Nucleus accumbens (tissue), 56 donors: ENCODE measurements around the gene CHD6.

ENCODE experiments used
- DNase-seq, 56 donors: peaks; one replicate each; lab custom pipeline; 2025; lab: John Stamatoyannopoulos, UW

The CHD6 gene

GRCh38 chr20:41358717-41359116 is 259.5 kb downstream of the CHD6 start:
- DNase-seq: no peak

GRCh38 chr20:41358230-41358629 is 259.9 kb downstream of the CHD6 start:
- DNase-seq: no peak

GRCh38 chr20:41357424-41358163 is 260.6 kb downstream of the CHD6 start:
- no peak for DNase-seq

- no peak for DNase-seq
Measured at GRCh38 chr20:41356951-41357350, 261.2 kb downstream of the CHD6 start.

GRCh38 chr20:41355598-41356203 is 262.5 kb downstream of the CHD6 start:
- no peak for DNase-seq

GRCh38 chr20:41355192-41355591 is 263.0 kb downstream of the CHD6 start:
- no peak for DNase-seq

GRCh38 chr20:41353530-41353929 is 264.6 kb downstream of the CHD6 start:
- DNase-seq: no peak

- DNase-seq: no peak
Measured at GRCh38 chr20:41352666-41353065, 265.5 kb downstream of the CHD6 start.

GRCh38 chr20:41352106-41352505 is 266.1 kb downstream of the CHD6 start:
- DNase-seq: no peak
